ENCODE results near the gene ERN1.

ERN1 gene

GRCh38 chr17:64056269-64057005 lies 73.5 kb downstream of the ERN1 start:
- DNase-seq, result no peak

- no peak for DNase-seq
These were observed 74.5 kb downstream of the ERN1 start for GRCh38 chr17:64055183-64056142.

DNA sequence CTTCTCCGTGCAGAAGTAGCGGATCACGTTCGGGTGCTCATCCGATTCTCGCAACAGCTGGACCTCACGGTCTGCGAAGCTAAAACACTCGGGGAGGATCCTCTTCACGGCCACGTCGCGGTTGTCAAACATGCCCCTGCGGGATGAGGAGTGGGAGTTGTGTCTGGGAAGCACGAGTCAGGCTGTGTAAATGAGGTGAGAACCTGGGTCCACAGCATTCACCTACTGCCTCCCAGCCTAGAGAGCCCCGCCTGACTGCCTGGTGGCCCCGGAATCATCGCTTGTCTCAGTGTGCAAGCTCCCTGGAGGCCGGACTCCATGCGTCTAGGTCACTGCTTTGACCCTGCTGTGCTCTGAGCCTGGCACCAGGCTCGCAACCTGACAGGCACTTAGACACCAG lies 75.6 kb downstream of the ERN1 start:
- DNase-seq, result no peak

- DNase-seq, result no peak
These were observed 76.8 kb downstream of the ERN1 start for GRCh38 chr17:64053101-64053500.

- no peak for DNase-seq
These were observed 78.8 kb downstream of the ERN1 start for GRCh38 chr17:64051153-64051552.

GRCh38 chr17:64048805-64049204 lies 81.1 kb downstream of the ERN1 start:
- DNase-seq, result no peak

DNA sequence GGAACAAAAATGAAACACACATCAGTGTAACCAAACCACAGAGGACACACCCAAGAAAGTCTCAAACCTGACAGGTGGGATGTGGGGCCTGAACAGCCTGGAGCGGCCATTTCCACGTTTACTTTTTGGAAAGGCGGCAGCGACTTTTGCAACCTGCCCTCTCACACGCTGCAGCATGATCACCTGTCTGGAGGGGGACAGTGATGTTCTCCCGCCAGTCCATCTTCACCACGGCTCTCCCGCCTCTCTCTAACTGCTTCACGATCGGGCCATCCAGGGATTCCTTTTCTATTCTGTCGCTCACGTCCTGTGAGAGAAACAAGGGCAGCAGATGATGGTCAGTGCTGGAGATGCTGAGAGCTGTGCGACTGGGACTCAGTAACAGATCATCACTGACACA lies 84.8 kb downstream of the ERN1 start:
- no peak for DNase-seq

- DNase-seq, result no peak
These were observed 87.1 kb downstream of the ERN1 start for GRCh38 chr17:64042700-64043485.

DNA sequence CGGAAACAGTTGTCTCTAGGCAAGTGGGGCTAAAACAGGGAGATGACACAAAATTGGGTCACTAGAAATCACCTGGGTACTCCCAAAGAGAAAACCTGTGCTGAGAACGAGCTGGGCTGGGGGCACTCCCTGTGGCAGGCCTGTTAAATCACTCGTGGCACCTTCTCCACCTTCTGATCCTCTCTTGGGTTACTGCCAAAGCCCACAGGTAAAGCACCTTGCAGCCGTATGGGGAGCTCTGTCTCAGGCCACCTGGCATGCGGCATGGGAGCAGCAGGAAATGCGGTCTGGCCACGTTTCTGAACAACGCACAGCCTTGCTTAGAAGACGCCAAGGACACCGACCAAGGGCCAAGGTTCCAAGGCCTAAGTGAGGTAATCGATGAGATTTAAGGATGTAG lies 88.0 kb downstream of the ERN1 start:
- no peak for DNase-seq

GRCh38 chr17:64040206-64040605 lies 89.7 kb downstream of the ERN1 start:
- no peak for DNase-seq

DNA sequence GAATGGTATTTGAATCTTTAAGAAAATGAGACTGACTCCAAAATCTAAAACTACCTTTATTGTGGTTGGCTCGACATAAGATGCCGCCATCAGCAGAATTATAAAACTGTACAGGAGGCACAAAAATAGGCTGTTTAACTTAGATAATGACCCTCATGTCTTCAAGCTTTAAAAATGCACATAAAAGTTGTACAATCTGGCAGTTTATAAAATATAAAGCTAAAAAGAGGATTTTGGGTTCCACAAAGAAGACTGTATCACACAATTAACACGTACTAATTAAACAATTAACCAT lies 90.9 kb downstream of the ERN1 start:
- no peak for DNase-seq

- DNase-seq, result no peak
These were observed 91.4 kb downstream of the ERN1 start for GRCh38 chr17:64038331-64039105.

DNA sequence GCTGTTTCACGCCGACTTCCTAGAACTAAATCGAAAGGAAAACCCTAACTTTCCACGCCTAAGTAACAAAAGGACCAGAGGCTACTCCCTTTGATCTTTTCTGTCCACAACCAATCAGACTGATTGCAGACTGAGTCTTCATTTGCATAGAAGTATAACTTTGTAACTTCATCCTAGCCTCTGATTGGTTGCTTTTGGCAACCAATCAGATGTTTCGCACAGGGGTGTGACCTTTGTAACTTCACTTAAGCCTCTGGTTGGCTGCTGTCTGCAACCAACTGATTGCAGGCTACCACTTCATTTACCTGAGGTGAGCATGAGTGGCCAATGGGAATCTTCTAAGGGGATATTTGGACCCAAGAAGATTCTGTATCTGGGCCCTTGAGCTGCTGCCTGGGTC lies 92.1 kb downstream of the ERN1 start:
- no peak for DNase-seq

DNA sequence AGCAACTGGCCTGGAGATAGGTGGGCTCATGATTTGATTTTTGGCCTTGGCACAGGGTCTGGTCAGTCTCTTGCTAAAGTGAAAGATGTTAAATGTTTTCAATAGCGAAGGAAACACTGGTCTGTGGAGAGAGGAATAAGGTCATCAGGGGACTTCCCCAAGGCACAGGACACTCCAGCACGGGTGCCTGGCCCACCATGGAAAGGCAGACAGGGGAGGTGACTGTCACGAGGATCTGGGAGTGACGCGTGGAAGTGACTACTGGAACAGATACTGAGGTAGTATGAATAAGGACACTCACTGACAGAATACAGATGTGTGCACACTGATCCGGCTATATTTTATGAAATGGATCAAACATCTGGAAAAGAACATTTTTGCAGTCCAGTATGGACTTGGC lies 92.8 kb downstream of the ERN1 start:
- no peak for DNase-seq

DNA sequence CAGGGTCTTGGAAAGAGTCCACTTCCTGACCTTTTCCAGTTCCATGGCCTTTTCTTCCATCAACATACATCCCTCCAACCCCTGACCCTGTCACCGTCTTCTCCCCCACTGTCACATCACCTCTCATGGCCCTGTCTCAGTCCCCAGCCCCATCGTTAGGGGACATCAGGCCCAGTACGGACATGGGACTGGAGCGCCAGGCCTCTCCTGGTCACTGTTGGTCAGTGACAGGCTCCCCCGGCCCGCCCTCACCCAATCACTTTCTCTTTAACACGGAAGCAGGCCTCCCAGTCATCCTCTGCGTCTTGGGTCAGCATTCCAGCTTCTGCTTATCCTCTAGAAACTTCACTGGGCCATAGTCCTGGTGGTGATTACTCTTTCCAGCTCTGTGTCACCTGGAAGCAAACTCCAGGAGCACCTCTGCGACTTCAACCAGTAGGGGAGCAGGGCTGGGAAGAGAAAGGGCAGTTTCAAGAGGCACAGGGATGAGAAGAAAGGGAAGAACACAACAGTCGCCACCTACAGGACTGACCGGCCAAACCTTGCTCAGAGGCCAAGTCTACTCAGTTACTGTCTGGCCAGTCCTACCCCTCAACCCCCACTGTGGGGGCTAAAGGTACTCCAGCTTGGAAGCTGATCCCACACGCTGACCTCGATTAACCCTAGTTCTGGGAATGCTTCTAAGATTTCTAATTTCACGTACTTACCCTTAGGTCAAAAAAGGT lies 93.6 kb downstream of the ERN1 start:
- DNase-seq, result no peak

DNA sequence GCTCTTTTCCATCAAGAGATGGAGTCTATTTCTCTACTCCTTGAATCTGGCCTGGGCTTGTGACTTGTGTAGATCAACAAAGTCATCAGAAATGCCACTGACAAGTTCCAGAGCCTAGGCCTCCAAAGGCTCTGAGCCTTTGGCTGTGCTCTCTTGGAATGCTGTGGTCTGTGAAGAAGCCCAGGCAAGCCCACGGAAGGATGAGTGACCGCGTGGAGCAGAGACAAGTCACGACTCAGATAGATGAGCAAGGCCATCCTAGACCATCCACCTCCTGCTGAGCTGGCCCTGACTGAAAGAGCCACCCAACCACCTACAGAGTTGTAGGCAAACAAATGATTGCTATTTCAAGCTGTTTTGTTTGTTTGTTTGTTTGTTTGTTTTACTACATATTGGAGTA lies 97.9 kb downstream of the ERN1 start:
- DNase-seq, result peak; percentile 35

- DNase-seq, result peak; percentile 49
These were observed 101.0 kb downstream of the ERN1 start for GRCh38 chr17:64028874-64029464.

- peak; percentile 63 for DNase-seq
These were observed 104.1 kb downstream of the ERN1 start for GRCh38 chr17:64025732-64026294.

DNA sequence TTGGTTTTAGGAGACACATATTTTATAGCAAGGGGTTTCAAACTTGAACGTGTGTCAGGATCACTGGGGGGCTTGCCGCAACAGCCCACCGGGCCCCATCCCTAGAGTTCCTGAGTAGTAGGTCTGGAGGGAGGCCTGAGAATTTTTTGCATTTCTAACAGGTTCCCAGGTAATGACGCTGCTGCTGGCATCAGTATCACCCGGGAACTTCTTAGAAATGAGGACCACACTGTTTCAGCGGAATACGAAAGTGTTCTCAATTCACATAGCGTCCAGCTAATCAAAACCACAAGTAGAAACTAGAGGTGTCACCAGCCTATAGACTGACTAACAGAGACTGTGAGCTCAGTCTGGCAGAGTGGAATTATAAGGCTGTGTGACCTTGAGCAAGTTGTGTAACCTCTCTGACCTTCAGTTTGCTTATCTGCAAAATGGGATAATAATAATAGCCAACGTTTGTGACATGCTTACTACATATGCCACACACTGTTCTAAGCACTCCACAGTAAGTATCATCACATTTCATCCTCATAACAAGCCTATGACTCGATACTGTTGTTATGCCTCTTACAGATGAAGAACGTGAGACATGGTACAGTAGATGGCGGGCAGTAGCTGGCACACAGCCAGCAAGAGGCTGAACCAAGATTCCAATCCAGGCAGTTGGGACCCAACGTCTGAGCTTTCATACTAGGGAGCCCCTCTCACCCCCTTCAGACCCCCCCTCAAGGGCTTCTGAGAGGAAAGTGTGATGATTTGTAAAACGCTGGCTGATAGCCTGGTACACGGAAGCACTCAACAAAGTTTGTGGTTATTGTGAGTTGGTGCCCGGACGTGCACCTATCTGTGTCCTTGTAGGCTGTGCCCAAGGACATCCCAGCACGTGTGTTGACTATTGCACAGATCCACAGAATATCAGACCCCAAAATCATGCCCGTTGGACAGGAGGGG lies 104.9 kb downstream of the ERN1 start:
- peak; percentile 23 for DNase-seq

GRCh38 chr17:64024215-64024654 lies 105.7 kb downstream of the ERN1 start:
- DNase-seq, result no peak
